Measurements from ENCODE around the gene SDHA. TPM values are rescaled to one million over a fixed set of nuclear protein-coding genes. Genes with fewer than 3 reads are reported as not detected.
"Not testable (repeated sequence)": the region's sequence is repeated elsewhere in the genome, so short reads cannot be mapped to it uniquely, and the experiment has no call there.

The SDHA gene
- total RNA-seq, 2 donors from 2014 or later = 62.8 to 75.5 TPM

DNA sequence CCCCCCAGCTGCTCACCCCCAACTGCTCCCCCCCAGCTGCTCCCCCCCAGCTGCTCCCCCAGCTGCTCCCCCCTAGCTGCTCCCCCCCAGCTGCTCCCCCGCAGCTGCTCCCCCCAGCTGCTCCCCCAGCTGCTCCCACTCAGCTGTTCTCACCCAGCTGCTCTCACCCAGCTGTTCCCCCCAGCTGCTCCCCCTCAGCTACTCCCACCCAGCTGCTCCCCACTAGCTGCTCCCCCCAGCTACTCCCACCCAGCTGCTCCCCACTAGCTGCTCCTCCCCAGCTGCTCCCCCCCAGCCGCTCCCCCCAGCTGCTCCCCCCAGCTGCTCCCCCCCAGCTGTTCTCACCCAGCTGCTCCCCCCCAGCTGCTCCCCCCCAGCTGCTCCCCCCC is 80.6 kb downstream of the SDHA start:
- Histone ChIP-seq H3K4me3 (no peak overlapping the region), H3K9me3 (no peaks in the 10 kb centered on the region), H3K27me3 (no peaks in the 10 kb centered on the region), H3K4me1 (peaks cover 5% of the 10 kb centered on the region), H3K36me3 (replicated peaks in 1 of 2; ENCODE audit: insufficient read depth in 1 of 2, low read depth in 2 of 2) (no peaks in the 10 kb centered on the region), H3K27ac (no peak overlapping the region)
- no peak for TF ChIP-seq POLR2A (IDR thresholded peaks at IDR 0.05)
- TF ChIP-seq, protein P1, sequence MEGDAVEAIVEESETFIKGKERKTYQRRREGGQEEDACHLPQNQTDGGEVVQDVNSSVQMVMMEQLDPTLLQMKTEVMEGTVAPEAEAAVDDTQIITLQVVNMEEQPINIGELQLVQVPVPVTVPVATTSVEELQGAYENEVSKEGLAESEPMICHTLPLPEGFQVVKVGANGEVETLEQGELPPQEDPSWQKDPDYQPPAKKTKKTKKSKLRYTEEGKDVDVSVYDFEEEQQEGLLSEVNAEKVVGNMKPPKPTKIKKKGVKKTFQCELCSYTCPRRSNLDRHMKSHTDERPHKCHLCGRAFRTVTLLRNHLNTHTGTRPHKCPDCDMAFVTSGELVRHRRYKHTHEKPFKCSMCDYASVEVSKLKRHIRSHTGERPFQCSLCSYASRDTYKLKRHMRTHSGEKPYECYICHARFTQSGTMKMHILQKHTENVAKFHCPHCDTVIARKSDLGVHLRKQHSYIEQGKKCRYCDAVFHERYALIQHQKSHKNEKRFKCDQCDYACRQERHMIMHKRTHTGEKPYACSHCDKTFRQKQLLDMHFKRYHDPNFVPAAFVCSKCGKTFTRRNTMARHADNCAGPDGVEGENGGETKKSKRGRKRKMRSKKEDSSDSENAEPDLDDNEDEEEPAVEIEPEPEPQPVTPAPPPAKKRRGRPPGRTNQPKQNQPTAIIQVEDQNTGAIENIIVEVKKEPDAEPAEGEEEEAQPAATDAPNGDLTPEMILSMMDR (IDR thresholded peaks at IDR 0.05) = no peak
- intact Hi-C loops (cut with DNase I) = no loop called here
- ATAC-seq (no peak), DNase-seq (peak in 1 of 4 donors; percentile 2)
- no CpG with 5 or more reads among the region's 2 CpGs for WGBS, 2 donors

DNA sequence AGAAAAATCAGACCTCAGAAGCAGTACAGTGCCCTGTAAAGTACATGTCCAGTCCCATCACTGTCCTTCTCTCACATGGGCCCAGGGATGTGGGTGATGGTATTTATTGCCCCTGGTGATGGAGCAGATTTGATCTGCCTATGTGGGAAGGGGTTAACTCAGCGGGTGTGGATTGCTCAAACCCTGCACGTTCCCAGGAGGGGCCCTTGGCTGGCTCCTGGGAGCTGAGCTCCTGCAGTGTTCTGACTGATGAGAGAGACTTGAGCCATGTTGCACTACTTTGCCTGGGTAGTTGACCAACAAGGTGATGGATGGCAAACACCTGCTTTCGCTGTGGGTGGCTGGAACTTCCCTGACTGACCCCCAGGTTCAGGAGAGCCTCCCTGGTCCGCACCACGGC is 81.8 kb downstream of the SDHA start:
- intact Hi-C loops (cut with DNase I); H3K36me3 ChIP-seq (replicated peaks in 1 of 2; ENCODE audit: insufficient read depth in 1 of 2, low read depth in 2 of 2); H3K4me3 ChIP-seq; H3K4me1 ChIP-seq; H3K27me3 ChIP-seq; ATAC-seq; DNase-seq; H3K27ac ChIP-seq; H3K9me3 ChIP-seq: not testable (repeated sequence)
- WGBS, 2 donors = 37 to 72% methylated on average over 2 to 5 of the region's 5 CpGs

DNA sequence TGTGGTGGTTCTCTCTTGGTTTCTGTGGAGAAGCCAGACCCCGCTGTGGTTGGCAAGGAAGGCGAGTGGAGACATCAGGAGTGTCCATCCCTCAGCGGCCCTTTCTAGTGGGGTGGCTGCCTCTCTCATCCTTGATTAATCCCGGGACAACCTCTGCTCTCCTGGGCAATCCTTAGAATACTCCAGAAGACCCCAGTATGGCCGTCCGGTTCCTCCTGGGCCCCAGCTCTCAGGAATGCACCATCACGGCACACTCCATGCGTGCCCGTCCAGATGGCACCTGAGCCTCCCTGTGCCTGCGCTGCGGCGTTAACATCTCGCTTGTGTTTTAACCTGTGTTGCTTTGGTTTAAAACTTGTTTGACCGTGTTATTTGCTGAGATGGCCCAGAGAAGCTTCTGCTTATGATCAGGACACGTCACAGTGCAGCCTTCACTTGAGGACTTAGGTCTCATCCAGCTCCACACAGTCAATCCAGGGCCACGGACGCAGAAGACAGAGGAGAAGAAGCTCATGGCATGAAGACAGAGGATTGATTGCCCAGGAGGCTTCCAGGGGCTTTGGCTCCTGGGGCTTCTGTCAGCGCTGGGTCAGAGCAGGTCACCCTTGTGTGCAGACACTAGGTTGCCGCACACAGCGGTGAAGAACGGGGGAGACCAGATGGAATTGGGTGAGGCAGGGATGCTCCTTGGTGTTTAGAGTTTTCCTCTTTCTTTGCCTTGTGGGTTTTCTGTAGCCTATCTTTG is 82.7 kb downstream of the SDHA start:
- H3K36me3 ChIP-seq (replicated peaks in 1 of 2; ENCODE audit: insufficient read depth in 1 of 2, low read depth in 2 of 2); H3K9me3 ChIP-seq; intact Hi-C loops (cut with DNase I); H3K27me3 ChIP-seq; H3K4me1 ChIP-seq; H3K4me3 ChIP-seq; ATAC-seq; H3K27ac ChIP-seq: not testable (repeated sequence)
- DNase-seq = peak in 1 of 4 donors; percentile 2
- WGBS, 2 donors = 87 to 92% methylated on average over 20 to 21 of the region's 21 CpGs

DNA sequence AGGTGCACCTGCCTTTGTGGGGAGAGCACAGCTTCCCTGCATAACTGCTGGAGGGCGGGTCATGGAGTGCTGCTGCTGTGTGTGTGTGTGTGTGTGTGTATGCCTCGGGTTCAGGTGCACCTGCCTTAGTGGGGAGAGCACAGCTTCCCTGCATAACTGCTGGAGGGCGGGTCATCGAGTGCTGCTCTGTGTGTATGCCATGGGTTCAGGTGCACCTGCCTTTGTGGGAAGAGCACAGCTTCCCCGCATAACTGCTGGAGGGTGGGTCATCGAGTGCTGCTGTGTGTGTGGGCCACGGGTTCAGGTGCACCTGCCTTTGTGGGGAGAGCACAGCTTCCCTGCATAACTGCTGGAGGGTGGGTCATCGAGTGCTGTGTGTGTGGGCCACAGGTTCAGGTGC is 84.3 kb downstream of the SDHA start:
- H3K27me3 ChIP-seq = not testable (repeated sequence)

DNA sequence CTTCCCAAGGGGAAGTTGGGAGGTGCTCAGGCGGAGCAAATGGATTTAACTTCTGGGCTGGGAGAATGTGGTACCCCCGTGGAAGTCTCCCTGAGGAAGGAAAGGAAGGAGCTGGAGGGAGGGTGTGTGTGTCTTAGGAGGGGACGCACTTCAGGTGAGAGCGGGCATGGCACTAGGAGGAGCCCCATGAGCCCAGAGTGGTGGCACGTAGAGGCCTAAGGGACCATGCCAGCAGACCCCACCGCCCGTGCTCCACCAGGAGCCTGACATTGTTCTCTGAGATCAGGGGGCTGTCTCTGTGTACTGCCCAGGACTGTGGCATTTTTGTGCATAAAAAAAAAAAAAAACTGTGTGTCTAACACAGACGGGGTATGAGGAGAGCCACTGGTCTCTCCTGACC is 84.8 kb downstream of the SDHA start:
- H3K27me3 ChIP-seq = no peaks in the 10 kb centered on the region
- H3K9me3 ChIP-seq = no peaks in the 10 kb centered on the region
- peaks cover 5% of the 10 kb centered on the region for H3K4me1 ChIP-seq
- TF ChIP-seq, protein P1 (IDR thresholded peaks at IDR 0.05) = no peak
- no peak for TF ChIP-seq POLR2A (IDR thresholded peaks at IDR 0.05)
- H3K4me3 ChIP-seq = no peak overlapping the region
- ATAC-seq = no peak
- no peak for DNase-seq
- intact Hi-C loops (cut with DNase I) = no loop called here
- peaks cover 0 to 3% of the 10 kb centered on the region in 2 donors for H3K36me3 ChIP-seq (replicated peaks in 1 of 2; ENCODE audit: insufficient read depth in 1 of 2, low read depth in 2 of 2)
- 85 to 86% methylated on average over 8 of the region's 8 CpGs for WGBS, 2 donors
- H3K27ac ChIP-seq = no peak overlapping the region

More for the DNA sequence above, 84.3 kb downstream of the SDHA start:
- intact Hi-C loops (cut with DNase I); H3K27ac ChIP-seq; ATAC-seq; H3K4me1 ChIP-seq; H3K4me3 ChIP-seq; H3K9me3 ChIP-seq; H3K36me3 ChIP-seq (replicated peaks in 1 of 2; ENCODE audit: insufficient read depth in 1 of 2, low read depth in 2 of 2); DNase-seq: not testable (repeated sequence)
- 72 to 75% methylated on average over 6 to 8 of the region's 8 CpGs for WGBS, 2 donors

DNA sequence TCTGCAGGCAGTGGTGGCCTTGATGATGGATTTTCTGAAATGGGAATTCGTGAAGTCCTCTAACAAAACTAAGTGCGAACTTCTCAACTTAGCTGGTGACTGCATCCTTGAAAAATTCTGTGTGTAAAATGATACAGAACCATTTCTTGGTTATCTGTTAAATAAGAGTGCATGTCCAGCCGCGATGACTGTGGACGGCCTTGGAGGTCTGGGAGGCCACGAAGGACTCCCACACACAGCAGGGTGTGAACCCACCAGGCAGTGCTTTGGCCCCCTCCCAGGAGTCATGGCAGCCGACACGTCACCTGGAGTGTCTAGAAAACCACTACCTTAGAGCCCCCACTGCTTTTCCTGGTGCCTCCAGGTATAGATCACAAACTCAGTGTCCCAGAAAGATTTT is 85.6 kb downstream of the SDHA start:
- H3K36me3 ChIP-seq (replicated peaks in 1 of 2; ENCODE audit: insufficient read depth in 1 of 2, low read depth in 2 of 2); H3K4me3 ChIP-seq; H3K27me3 ChIP-seq; H3K9me3 ChIP-seq; ATAC-seq; H3K4me1 ChIP-seq; H3K27ac ChIP-seq; intact Hi-C loops (cut with DNase I): not testable (repeated sequence)
- DNase-seq = peak in 1 of 4 donors; percentile 0
- 76% methylated on average over 8 of the region's 8 CpGs; no CpG with 5 or more reads in 1 of the 2 donors for WGBS, 2 donors

DNA sequence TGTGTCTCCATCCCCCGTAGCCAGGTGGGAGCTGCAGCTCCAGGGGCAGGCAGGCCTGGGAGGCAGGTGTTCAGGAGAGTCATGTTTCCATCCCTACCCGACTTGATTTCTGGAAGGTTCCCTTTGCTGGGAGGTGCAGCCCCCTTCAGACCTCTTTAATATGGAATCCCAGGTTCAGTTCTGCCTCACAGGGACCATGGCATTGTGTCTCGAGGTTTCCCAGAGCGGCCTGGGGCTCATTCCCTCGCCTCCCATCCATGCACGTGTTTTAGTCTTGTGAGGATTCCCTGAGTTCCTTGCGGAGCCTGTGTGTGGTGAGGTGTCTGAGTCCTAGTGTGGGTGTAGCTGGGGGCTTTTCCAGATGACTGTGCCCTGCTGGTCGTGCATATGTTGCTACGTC is 86.9 kb downstream of the SDHA start:
- WGBS, 2 donors = 88 to 90% methylated on average over 6 to 9 of the region's 9 CpGs
- H3K36me3 ChIP-seq (replicated peaks in 1 of 2; ENCODE audit: insufficient read depth in 1 of 2, low read depth in 2 of 2) = peaks cover 0 to 3% of the 10 kb centered on the region in 2 donors

More for the DNA sequence above, 86.9 kb downstream of the SDHA start:
- intact Hi-C loops (cut with DNase I) = no loop called here
- H3K27me3 ChIP-seq = no peaks in the 10 kb centered on the region
- H3K4me3 ChIP-seq = no peak overlapping the region
- H3K4me1 ChIP-seq = peaks cover 6% of the 10 kb centered on the region
- no peak for ATAC-seq
- DNase-seq = peak in 1 of 4 donors; percentile 2
- H3K27ac ChIP-seq = no peak overlapping the region
- no peaks in the 10 kb centered on the region for H3K9me3 ChIP-seq
- TF ChIP-seq, protein P1 (IDR thresholded peaks at IDR 0.05) = no peak
- TF ChIP-seq POLR2A (IDR thresholded peaks at IDR 0.05) = no peak
